Tibial nerve (tissue), 4 donors: ENCODE data around the gene FAM168B.

Source experiments
- EP300 ChIP-seq, 2 donors: sonication (generic); formaldehyde crosslinking; IDR thresholded peaks; one replicate each; pipeline ENCODE4 v1.6.1; 2017; ENCODE audit warnings: antibody characterized with exemption in 2 of 2, mild to moderate bottlenecking in 1 of 2
- POLR2A ChIP-seq, 2 donors: fragments of 450-650 bp; IDR thresholded peaks; one replicate each; pipeline ENCODE4 v1.6.1; 2017; ENCODE audit warnings: antibody characterized with exemption in 2 of 2, mild to moderate bottlenecking in 2 of 2, moderate library complexity in 2 of 2
- TF ChIP-seq, protein P1 (sequence below), 5 experiments: fragments of 200-600 bp in 3 of 5; fragments of 450-650 bp in 2 of 5; sonication (generic) in 3 of 5; IDR thresholded peaks; one replicate each; pipeline ENCODE4 v1.5.1; 2016 to 2019; ENCODE audit warnings: antibody characterized with exemption in 5 of 5, mild to moderate bottlenecking in 3 of 5, moderate library complexity in 2 of 5

DNA sequence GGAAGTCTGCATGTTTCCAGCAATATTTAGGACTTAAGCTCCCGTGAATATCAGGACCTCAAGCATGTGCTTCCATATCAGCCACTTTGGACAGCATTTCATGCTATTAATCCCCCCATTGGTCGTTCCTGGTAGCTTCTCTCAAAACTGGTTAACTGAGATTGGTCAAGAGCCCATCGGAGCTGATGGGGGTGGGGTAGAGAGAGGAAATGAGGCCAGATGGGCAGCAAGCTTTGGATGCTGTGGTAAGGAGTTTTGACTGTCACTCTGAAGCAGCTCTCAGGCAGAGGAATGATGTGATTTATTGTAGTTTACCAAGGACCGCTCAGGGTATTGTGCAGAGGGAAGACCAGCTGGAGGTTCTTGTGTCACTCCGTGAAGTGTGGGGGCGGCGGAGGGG lies 81.8 kb downstream of the FAM168B start:
- no peak for TF ChIP-seq POLR2A (IDR thresholded peaks at IDR 0.05)
- TF ChIP-seq, protein P1, sequence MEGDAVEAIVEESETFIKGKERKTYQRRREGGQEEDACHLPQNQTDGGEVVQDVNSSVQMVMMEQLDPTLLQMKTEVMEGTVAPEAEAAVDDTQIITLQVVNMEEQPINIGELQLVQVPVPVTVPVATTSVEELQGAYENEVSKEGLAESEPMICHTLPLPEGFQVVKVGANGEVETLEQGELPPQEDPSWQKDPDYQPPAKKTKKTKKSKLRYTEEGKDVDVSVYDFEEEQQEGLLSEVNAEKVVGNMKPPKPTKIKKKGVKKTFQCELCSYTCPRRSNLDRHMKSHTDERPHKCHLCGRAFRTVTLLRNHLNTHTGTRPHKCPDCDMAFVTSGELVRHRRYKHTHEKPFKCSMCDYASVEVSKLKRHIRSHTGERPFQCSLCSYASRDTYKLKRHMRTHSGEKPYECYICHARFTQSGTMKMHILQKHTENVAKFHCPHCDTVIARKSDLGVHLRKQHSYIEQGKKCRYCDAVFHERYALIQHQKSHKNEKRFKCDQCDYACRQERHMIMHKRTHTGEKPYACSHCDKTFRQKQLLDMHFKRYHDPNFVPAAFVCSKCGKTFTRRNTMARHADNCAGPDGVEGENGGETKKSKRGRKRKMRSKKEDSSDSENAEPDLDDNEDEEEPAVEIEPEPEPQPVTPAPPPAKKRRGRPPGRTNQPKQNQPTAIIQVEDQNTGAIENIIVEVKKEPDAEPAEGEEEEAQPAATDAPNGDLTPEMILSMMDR (IDR thresholded peaks at IDR 0.05): no peak
- no peak for TF ChIP-seq EP300 (IDR thresholded peaks at IDR 0.05)
